HCT116 (cell line): Measurements from ENCODE around the gene FAM170B. TPM values are rescaled to one million over a fixed set of nuclear protein-coding genes. Genes with fewer than 3 reads are reported as not detected.

ENCODE experiments used
- ATAC-seq: fragments of 200-7000 bp; cut with Tn5 transposase; 2 replicates; pipeline ENCODE4 v1.9.1; 2020; ENCODE audit warnings: mild to moderate bottlenecking, moderate library complexity
- BruUV-seq: library from RNA; stranded (reverse); fragments of 400-500 nt; replicated peaks from 2 replicates; lab custom pipeline; 2021; lab: Mats Ljungman, UMichigan
- CTCF ChIA-PET: fragments of 300-600 bp; sonication (Branson Sonifier 250); formaldehyde crosslinking; loops from one replicate; lab custom pipeline; 2021; ENCODE audit warnings: antibody characterized with exemption; lab: Charles Lee
- POLR2A ChIA-PET: fragments of 300-600, 350-600 bp; sonication (Branson Sonifier 250); formaldehyde crosslinking; loops from one replicate; lab custom pipeline; 2021; ENCODE audit warnings: antibody characterized with exemption; lab: Charles Lee
- RAD21 ChIA-PET, 2 experiments: fragments of 300-600 bp; sonication (Branson Sonifier 250); formaldehyde crosslinking; loops; one replicate each; lab custom pipeline; 2023; ENCODE audit warnings: low total read pairs in 2 of 2; ENCODE audit not compliant: uncharacterized antibody in 2 of 2, unreplicated experiment in 2 of 2, low non-redundant PET in 1 of 2; lab: Charles Lee
- DNase-seq: peaks from one replicate; pipeline ENCODE4 v3.0.0-alpha.2; 2010; ENCODE audit warnings: low read depth, low spot score
- H2AFZ ChIP-seq: fragments of 200-600 bp; shearing (Covaris generic), sonication (generic); 2 replicates; pipeline ENCODE4 v1.6.1; 2017; ENCODE audit warnings: low read depth, mixed run types, mixed read lengths, antibody characterized with exemption, low read length; ENCODE audit not compliant: poor library complexity, severe bottlenecking
- H3K27ac ChIP-seq: 2 replicates; pipeline ENCODE4 v1.5.1; 2012; ENCODE audit warnings: low read depth, low read length
- H3K27me3 ChIP-seq: fragments of 200-600 bp; sonication (generic); 2 replicates; pipeline ENCODE4 v1.6.1; 2016; ENCODE audit warnings: mixed run types, low read length, mixed read lengths; ENCODE audit not compliant: insufficient read depth
- H3K36me3 ChIP-seq, 2 experiments: fragments of 200-500 bp in 1 of 2; fragments of 200-600 bp in 1 of 2; sonication (Bioruptor generic) in 1 of 2; sonication (generic) in 1 of 2; 2 replicates each; pipeline versions ENCODE4 v1.5.1 to v1.6.1; 2014 to 2016; ENCODE audit warnings: low read length in 2 of 2, inconsistent platforms in 1 of 2, mixed read lengths in 1 of 2, mixed run types in 1 of 2; ENCODE audit not compliant: insufficient read depth in 2 of 2, control insufficient read depth in 1 of 2
- H3K4me1 ChIP-seq, 2 experiments: fragments of 200-600 bp in 1 of 2; sonication (generic) in 1 of 2; 2 replicates each; pipeline versions ENCODE4 v1.5.1 to v1.6.1; 2012 to 2017; ENCODE audit warnings: low read length in 2 of 2, inconsistent platforms in 1 of 2, mild to moderate bottlenecking in 1 of 2, mixed read lengths in 1 of 2, mixed run types in 1 of 2, moderate library complexity in 1 of 2; ENCODE audit not compliant: insufficient read depth in 2 of 2, control insufficient read depth in 1 of 2
- H3K4me2 ChIP-seq: fragments of 200-600 bp; sonication (generic); 2 replicates; pipeline ENCODE4 v1.6.1; 2017; ENCODE audit warnings: mixed run types, low read length, mixed read lengths
- H3K4me3 ChIP-seq, 2 experiments: fragments of 200-600 bp in 1 of 2; sonication (generic) in 1 of 2; replicated peaks in 1 of 2; 2 replicates each; pipeline ENCODE4 v1.5.1; 2011 to 2016; ENCODE audit warnings: low read length in 2 of 2, control low read depth in 1 of 2, low read depth in 1 of 2, mild to moderate bottlenecking in 1 of 2, mixed read lengths in 1 of 2, mixed run types in 1 of 2
- H3K79me2 ChIP-seq: fragments of 200-600 bp; sonication (generic); 2 replicates; pipeline ENCODE4 v1.6.1; 2017; ENCODE audit warnings: mild to moderate bottlenecking, mixed run types, low read length, moderate library complexity, mixed read lengths; ENCODE audit not compliant: insufficient read depth
- H3K9ac ChIP-seq: fragments of 200-600 bp; sonication (generic); 2 replicates; pipeline ENCODE4 v1.6.1; 2016; ENCODE audit warnings: low read length, mixed read lengths
- H3K9me2 ChIP-seq: fragments of 200-600 bp; sonication (generic), shearing (Covaris generic); 2 replicates; pipeline ENCODE4 v1.6.1; 2017; ENCODE audit warnings: mixed run types, mild to moderate bottlenecking, moderate library complexity; ENCODE audit not compliant: insufficient read depth
- H3K9me3 ChIP-seq, 2 experiments: fragments of 200-500 bp in 1 of 2; fragments of 200-600 bp in 1 of 2; sonication (Bioruptor generic) in 1 of 2; sonication (generic) in 1 of 2; 2 replicates each; pipeline ENCODE4 v1.6.1; 2014 to 2017; ENCODE audit warnings: low read length in 2 of 2, mixed read lengths in 2 of 2, inconsistent platforms in 1 of 2, low read depth in 1 of 2, mild to moderate bottlenecking in 1 of 2, mixed run types in 1 of 2, moderate library complexity in 1 of 2; ENCODE audit not compliant: control insufficient read depth in 1 of 2, insufficient read depth in 1 of 2
- H4K20me1 ChIP-seq: fragments of 200-600 bp; sonication (generic), shearing (Covaris generic); 2 replicates; pipeline ENCODE4 v1.6.1; 2017; ENCODE audit warnings: mixed run types, mild to moderate bottlenecking, moderate library complexity; ENCODE audit not compliant: insufficient read depth
- EZH2 ChIP-seq: fragments of 200-600 bp; sonication (generic); IDR thresholded peaks from 2 replicates; pipeline ENCODE4 v1.6.1; 2017; ENCODE audit warnings: antibody characterized with exemption, mixed run types
- SIN3A ChIP-seq: IDR thresholded peaks from 2 replicates; pipeline ENCODE4 v1.6.1; 2012; ENCODE audit warnings: low read depth
- intact Hi-C: fragments of 100-400 bp; cut with micrococcal nuclease; formaldehyde crosslinking; loops from 2 replicates; pipeline ENCODE4 v1.10.0; 2022
- total RNA-seq: library from RNA; stranded (reverse); gene quantifications from one replicate; pipeline ENCODE4 v1.2.1, GENCODE V29; 2021; ENCODE audit not compliant: unreplicated experiment
- TF ChIP-seq, protein P1 (sequence below), 3 experiments: fragments of 200-600 bp in 1 of 3; sonication (generic) in 1 of 3; IDR thresholded peaks in 2 of 3; conservative IDR thresholded peaks in 1 of 3; 2 replicates each; pipeline ENCODE4 v1.5.1; 2012 to 2017; ENCODE audit warnings: low read depth in 2 of 3, low read length in 2 of 3, antibody characterized with exemption in 1 of 3, borderline replicate concordance in 1 of 3, control low read depth in 1 of 3, mild to moderate bottlenecking in 1 of 3, mixed read lengths in 1 of 3, mixed run types in 1 of 3, moderate library complexity in 1 of 3; ENCODE audit not compliant: insufficient read depth in 1 of 3
- TF ChIP-seq, protein P2 (sequence below): IDR thresholded peaks from 2 replicates; pipeline ENCODE4 v1.6.1; 2012

Gene FAM170B
- total RNA-seq, 1 experiment from 2014 or later, result not detected

DNA sequence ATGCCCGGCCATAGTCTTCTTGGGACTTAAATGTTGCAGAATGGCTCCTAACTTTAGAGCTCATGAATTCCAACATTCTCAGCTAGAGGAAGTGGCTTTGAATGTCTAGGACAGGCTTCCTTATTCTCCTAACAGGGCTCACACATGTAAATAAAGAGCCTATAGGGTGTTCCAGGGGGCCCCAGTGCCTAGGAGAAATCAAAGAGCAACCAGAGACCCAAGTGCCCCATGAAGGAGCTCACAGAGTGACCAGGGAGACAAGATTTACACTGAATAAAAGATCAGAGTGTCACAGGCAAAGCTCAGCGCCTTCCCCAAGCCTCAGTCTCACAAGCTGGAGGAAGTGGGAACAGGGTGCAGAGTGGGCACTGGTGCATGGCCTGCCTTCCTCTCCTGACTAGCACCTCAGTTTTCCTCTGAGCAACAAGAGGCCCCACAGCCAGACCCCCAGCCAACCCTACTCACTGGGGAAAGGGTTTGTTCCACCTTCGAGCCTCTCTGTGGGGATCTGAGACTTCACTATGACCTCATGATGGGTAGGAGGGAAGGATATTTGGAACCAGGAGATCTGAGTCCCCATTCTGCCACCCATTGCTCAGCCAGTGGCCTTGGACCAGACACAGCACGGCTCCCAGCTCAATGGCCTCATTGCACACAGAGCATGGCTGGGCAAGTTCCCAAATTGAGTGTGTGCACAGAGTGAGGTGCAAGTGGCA, 38.4 kb upstream of the FAM170B start:
- H3K79me2 ChIP-seq, result no peaks in the 10 kb centered on the region
- H3K9me2 ChIP-seq, result no peaks in the 10 kb centered on the region
- intact Hi-C loops, result no loop called here
- DNase-seq, result no peak
- H3K9me3 ChIP-seq, result no peaks in the 10 kb centered on the region
- no peaks in the 10 kb centered on the region for H4K20me1 ChIP-seq
- TF ChIP-seq, protein P1, sequence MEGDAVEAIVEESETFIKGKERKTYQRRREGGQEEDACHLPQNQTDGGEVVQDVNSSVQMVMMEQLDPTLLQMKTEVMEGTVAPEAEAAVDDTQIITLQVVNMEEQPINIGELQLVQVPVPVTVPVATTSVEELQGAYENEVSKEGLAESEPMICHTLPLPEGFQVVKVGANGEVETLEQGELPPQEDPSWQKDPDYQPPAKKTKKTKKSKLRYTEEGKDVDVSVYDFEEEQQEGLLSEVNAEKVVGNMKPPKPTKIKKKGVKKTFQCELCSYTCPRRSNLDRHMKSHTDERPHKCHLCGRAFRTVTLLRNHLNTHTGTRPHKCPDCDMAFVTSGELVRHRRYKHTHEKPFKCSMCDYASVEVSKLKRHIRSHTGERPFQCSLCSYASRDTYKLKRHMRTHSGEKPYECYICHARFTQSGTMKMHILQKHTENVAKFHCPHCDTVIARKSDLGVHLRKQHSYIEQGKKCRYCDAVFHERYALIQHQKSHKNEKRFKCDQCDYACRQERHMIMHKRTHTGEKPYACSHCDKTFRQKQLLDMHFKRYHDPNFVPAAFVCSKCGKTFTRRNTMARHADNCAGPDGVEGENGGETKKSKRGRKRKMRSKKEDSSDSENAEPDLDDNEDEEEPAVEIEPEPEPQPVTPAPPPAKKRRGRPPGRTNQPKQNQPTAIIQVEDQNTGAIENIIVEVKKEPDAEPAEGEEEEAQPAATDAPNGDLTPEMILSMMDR (IDR thresholded peaks at IDR 0.05 in 2 of 3, conservative IDR thresholded peaks at IDR 0.05 in 1 of 3; ENCODE audit: borderline replicate concordance in 1 of 3, insufficient read depth in 1 of 3, low read depth in 2 of 3, low read length in 2 of 3), result no peak
- TF ChIP-seq SIN3A (no peak), EZH2 (no peak)
- TF ChIP-seq, protein P2, sequence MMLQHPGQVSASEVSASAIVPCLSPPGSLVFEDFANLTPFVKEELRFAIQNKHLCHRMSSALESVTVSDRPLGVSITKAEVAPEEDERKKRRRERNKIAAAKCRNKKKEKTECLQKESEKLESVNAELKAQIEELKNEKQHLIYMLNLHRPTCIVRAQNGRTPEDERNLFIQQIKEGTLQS, result no peak
- TF ChIP-seq, all 23 proteins: peak for 0
- no peak for ATAC-seq
- H3K9ac ChIP-seq, result no peak overlapping the region
- BruUV-seq, result no TSS peak
- peaks cover 0 to 5% of the 10 kb centered on the region in 2 experiments; a peak in 2 of 4 replicates for H3K4me1 ChIP-seq
- H3K4me3 ChIP-seq, result no peak overlapping the region
- H3K36me3 ChIP-seq, result no peaks in the 10 kb centered on the region
- ChIA-PET CTCF (interaction anchor here (0.9 to 1.5 kb wide), 3 partner anchors 8 to 235 kb away, joined by 3 to 4 read pairs (median 3); no protein-coding TSS in a partner anchor), POLR2A (no interaction called here), RAD21 (no interaction called here)
- no peak overlapping the region for H3K4me2 ChIP-seq
- no peaks in the 10 kb centered on the region for H3K27me3 ChIP-seq
- no peak overlapping the region for H2AFZ ChIP-seq
- no peak overlapping the region for H3K27ac ChIP-seq
